ENCODE data around the gene ARF3. TPM values are rescaled to one million over a fixed set of nuclear protein-coding genes. Genes with fewer than 3 reads are reported as not detected.

The ARF3 gene
- total and polyA plus RNA-seq, 9 of the 15 experiments (the other 6 are each of a cell fraction or from before 2014, with no cell fraction given) = 5.9 to 170 (median 64.4) TPM

- TF ChIP-seq E2F8 (IDR thresholded peaks at IDR 0.05; ENCODE audit: low read depth, partially characterized antibody) = peak; percentile 26
- peak; percentile 99 for TF ChIP-seq ZNF444 (CRISPR knock-in tag; IDR thresholded peaks at IDR 0.05)
- 0 out of 2 replicates have a peak, but pooled peaks have one; percentile 46 for TF ChIP-seq PHF21A (IDR thresholded peaks at IDR 0.05; ENCODE audit: borderline replicate concordance, low read depth)
- TF ChIP-seq NFRKB (IDR thresholded peaks at IDR 0.05; ENCODE audit: low read depth) = 0 out of 2 replicates have a peak, but pooled peaks have one; percentile 51
- TF ChIP-seq ETV1 (tag; conservative IDR thresholded peaks at IDR 0.05; ENCODE audit: low read depth) = peak; percentile 18; the same call in 1 of the 2 replicates
- TF ChIP-seq HMG20B (CRISPR knock-in tag; IDR thresholded peaks at IDR 0.05) = no peak
- peak in 1 of 2 experiments; percentile 62; a peak in 1 of 4 replicates for TF ChIP-seq SIN3A (IDR thresholded peaks at IDR 0.05; ENCODE audit: borderline replicate concordance in 2 of 2, control insufficient read depth in 1 of 2, low read depth in 2 of 2, low read length in 2 of 2)
- TF ChIP-seq ZNF518B (CRISPR knock-in tag; IDR thresholded peaks at IDR 0.05) = no peak
- TF ChIP-seq NCOA1 (IDR thresholded peaks at IDR 0.05; ENCODE audit: low read depth) = no peak
- no peak for TF ChIP-seq HNRNPUL1 (IDR thresholded peaks at IDR 0.05; ENCODE audit: low read length)
- no peak; the same call in 1 of the 2 replicates for TF ChIP-seq MAX (CRISPR knock-in tag; IDR thresholded peaks at IDR 0.05)
- TF ChIP-seq RCOR1 (IDR thresholded peaks at IDR 0.05; ENCODE audit: borderline replicate concordance in 1 of 2, low read depth in 2 of 2, low read length in 2 of 2) = peak in 1 of 2 experiments; percentile 55; a peak in 1 of 4 replicates
- TF ChIP-seq DNMT1 (IDR thresholded peaks at IDR 0.05) = no peak
- peak; percentile 73; the same call in 1 of the 2 replicates for TF ChIP-seq LEF1 (IDR thresholded peaks at IDR 0.05)
- peak; percentile 60 to 64; a peak in 3 of 4 replicates for TF ChIP-seq MNT (conservative IDR thresholded peaks at IDR 0.05)
- TF ChIP-seq EHMT2 (IDR thresholded peaks at IDR 0.05) = no peak
- TF ChIP-seq ZNF165 (CRISPR knock-in tag; IDR thresholded peaks at IDR 0.05; ENCODE audit: borderline replicate concordance) = no peak
- no peak for TF ChIP-seq MAFF (IDR thresholded peaks at IDR 0.05; ENCODE audit: low read length)
- peak; percentile 43; the same call in 1 of the 2 replicates for TF ChIP-seq SMARCA4 (IDR thresholded peaks at IDR 0.05)
- TF ChIP-seq NRF1 (conservative IDR thresholded peaks at IDR 0.05 in 1 of 2, IDR thresholded peaks at IDR 0.05 in 1 of 2) = 0 out of 4 replicates have a peak, but pooled peaks have one; percentile 8 to 11
Observed at GRCh38 chr12:48956279-48957140, 777 bp downstream of the ARF3 start (continued).

Data from K562 (cell line).